ENCODE results near the gene PECR.
"Not testable (repeated sequence)": the region's sequence is repeated elsewhere in the genome, so short reads cannot be mapped to it uniquely, and the experiment has no call there.

Gene PECR

DNA sequence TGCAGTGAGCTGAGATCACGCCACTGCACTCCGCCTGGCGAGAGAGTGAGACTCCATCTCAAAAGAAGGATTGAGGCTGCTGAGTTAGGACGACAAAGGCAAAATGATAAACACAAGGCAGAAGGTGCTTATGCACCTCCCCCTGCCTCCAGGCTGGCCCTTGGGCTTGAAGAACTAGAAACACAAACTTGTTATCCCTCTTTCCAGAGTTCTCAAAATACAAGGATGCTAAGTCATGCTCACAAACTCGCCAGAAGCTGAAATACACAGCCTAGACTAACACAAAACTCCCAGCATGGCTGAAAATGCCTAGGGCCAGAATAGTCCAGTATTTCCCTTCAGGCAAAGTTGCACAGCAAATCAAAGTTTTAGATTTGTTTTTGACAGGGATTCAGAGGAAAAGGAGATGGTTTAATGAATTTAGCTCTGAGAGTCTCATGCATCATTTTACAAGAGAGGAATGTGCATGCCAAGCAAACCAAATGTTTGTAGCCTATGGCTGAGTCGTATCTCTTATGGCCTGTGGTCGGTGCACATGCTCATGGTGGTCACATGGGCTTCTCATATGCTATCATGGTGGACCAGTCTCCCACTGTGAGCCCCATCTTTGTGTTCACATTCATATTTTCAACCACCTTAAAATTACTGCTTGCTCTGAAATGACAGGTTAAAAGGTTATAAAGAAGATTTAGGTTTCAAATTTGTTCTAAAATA is 52.0 kb downstream of the PECR start:
- DNase-seq (ENCODE audit: low spot score), result peak; percentile 29

DNA sequence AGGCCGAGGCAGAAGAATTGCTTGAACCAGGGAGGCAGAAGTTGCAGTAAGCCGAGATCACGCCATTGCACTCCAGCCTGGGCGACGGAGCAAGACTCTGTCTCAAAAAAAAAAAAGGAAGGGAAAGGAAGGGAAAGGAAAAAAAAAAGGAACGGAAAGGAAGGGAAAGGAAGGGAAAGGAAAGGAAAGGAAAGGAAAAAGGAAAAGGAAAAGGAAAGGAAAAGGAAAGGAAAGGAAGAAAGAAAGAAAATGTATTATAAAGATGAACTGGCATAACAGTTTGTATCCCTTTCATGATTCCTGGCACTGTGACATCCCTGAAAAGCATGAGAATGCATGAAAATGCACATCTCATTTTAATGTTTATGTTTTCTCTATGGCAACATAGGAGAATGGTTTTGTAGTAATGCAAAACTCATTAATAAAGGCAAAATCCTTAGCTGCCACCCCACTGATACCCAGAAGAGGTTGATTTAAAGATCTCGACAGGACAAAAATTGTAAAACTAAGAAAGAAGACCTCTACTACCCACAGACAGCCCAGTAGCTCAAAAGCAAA is 56.8 kb downstream of the PECR start:
- DNase-seq (ENCODE audit: low spot score), result no peak

DNA sequence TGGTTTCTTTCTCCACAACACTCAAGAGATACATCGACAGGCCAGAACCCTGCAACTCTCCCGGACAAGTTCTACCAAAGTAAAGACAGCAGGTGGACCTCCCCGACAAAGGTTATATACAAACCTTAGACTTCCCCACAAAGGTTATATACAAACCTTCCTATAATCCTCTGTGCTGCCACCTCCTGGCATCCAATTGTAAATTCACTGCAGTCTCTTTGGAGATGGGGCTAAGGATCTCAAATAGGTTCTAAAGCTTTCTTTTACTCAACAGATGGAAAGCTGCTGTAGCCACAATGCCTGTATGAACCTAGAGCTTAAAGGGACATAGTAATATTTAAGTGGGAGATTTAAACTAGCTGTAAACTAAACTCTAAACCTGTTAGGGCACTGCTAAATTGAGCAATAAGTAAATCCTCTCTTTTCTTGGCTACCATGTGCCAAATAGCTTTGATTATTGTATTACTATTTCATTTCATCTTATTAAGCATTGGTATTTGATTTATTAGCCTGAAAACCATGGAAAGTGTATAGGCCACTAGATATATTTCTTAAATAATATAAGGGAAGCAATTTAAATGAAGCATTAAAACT is 58.5 kb downstream of the PECR start:
- peak; percentile 73 for DNase-seq (ENCODE audit: low spot score)

DNA sequence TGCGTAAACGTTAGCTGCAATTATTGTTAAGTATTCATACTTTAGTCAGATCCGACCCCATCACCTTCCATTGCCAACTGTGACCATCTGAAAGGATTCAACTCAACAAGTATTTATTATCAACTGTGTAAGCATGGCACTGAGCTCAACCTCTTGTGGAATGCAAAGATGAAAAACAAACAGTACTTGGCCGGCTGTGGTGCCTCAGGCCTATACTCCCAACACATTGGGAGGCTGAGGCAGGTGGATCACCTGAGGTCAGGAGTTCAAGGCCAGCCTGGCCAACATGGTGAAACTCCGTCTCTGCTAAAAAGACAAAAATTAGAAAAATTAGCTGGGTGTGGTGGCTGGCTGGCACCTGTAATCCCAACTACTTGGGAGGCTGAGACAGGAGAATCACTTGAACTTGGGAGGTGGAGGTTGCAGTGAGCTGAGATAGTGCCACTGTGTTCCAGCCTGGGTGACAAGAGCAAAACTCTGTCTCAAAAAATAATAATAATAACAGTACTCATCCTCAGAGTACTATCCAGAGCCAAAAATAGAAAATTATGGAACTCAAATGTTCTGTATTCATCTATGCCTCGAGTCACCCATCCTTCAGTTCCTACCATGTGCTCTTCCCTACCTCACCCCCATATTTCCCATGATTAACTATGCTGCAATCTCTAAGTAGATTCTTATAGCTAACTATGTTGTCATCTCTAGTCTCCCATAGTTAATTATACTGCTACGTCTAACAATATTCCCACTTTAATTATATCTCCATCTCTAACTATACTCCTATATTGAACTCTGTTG is 59.6 kb downstream of the PECR start:
- no peak for DNase-seq (ENCODE audit: low spot score)

DNA sequence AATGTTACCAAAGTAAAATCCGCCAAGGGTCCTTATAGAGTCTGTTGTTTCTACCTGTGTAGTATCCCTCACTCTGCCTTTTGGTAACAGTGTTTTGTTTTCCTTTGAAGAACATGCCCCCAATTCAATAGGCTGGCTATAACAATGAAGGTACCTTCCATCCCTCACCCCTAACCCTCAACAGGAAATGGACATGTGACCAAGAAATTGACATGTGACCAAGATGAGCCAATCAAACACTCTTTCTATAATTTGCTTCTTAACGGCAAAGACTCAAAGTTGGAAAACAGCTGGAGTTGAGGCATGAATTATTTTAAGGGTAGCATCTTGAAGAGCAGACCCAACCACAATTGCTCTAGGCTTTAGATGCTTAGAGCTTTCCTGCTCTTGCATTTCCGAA is 62.9 kb downstream of the PECR start:
- no peak for DNase-seq (ENCODE audit: low spot score)

DNA sequence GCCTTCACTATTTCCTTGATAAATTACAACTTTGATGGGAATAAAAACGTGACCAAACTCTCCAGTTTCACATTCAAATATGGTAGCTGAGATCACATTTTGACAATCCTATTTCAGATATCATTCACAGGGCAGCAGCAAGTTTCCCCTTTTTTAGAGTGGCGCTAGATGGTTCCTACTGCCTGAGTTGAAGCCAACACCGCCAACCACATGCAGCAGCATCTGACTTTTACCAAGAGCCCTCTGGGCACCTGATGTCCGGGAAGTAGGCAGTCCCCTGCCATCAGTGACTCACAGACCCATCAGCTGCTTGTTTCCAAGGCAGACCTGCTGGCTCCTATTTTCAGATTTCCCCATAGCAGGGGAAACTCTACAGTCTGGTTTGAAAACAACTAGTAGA is 64.2 kb downstream of the PECR start:
- DNase-seq (ENCODE audit: low spot score), result peak; percentile 30

DNA sequence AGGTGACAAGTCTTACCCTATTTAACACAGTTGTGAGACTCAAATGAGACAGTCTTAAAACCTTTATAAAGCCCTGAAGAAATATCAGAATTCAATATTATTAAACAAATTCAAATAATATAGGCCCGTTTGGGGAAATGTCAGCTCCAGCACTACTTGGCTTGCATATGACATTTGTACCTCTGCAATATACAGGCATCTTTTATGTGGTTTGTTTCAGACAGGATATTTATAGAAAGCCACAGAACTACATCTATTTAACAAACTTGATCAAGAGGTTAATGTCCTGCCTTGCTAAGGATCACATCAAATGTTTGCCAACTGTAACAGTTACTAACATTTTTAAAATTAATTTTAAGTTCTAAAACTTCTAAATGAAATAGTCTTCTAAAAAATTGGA is 65.0 kb downstream of the PECR start:
- DNase-seq (ENCODE audit: low spot score), result no peak

DNA sequence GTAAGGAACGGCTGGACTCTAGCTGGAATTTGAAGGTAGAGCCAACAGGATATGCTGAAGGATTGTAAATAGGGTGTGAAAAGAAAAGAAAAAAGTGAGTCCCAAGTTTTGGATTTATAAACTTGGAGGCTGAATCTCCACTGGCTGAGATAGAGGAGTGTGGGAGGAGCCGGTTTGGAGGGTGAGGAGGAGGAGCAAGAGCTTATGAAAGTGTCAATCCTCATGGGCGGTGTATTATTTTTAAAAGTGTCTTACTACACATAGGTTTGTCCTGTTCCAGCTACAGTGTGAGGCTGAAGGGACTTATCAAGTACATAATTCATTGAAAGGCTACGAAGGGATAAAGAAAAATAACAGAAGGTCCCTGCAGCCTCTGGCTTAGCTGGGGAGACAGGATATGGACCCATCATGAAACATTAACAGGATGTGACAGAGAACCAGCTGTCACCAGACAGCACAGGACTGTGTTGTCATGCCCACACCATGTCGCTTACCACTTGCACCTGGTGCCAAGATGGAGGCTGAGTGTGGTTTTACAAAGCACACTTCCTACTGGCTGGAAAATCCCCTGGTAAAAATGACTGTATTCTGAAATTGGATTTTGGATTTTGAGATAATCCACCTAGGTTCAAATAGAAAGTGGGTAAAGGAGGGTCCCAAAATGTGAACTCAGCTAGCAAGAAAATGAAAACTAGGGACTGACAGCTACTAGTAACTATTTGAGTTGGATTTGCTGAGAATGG is 65.7 kb downstream of the PECR start:
- DNase-seq (ENCODE audit: low spot score), result no peak

DNA sequence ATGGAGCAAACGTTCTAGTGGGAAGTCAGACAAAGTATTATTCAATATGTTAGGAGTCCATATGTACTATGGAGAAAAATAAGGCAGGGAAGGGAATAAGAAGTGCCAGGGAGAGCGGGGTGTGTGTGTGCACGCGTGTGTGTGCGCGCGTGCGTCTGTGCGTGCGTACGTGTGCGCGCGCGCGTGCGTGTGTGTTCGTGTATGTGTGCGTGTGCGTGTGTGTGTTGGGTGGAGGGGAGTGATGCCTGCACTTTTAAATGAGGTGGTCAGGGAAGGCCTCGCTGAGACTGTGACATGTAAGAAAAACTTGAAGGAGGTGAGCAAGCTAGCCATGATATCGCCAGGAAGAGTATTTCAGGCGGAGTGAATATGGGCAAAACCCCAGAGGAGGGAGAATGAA is 66.6 kb downstream of the PECR start:
- no peak for DNase-seq (ENCODE audit: low spot score)

DNA sequence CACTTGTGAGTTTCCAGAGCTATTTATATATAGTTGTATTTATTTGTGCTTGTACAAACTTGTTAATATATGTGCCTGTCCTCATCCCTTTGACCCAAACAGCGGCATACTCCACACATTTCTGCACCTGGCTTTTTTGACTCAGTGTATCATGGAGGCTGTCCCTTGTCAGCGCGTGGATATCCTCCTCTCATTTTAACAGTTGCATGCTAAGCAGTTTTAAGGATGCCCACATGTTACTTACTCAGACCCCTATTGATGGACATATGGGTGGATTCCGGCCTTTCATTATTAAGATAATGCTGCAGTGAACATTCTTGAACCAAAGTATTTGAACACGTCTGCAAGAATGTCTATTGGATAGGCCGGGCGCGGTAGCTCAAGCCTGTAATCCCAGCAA is 67.6 kb downstream of the PECR start:
- no peak for DNase-seq (ENCODE audit: low spot score)

DNA sequence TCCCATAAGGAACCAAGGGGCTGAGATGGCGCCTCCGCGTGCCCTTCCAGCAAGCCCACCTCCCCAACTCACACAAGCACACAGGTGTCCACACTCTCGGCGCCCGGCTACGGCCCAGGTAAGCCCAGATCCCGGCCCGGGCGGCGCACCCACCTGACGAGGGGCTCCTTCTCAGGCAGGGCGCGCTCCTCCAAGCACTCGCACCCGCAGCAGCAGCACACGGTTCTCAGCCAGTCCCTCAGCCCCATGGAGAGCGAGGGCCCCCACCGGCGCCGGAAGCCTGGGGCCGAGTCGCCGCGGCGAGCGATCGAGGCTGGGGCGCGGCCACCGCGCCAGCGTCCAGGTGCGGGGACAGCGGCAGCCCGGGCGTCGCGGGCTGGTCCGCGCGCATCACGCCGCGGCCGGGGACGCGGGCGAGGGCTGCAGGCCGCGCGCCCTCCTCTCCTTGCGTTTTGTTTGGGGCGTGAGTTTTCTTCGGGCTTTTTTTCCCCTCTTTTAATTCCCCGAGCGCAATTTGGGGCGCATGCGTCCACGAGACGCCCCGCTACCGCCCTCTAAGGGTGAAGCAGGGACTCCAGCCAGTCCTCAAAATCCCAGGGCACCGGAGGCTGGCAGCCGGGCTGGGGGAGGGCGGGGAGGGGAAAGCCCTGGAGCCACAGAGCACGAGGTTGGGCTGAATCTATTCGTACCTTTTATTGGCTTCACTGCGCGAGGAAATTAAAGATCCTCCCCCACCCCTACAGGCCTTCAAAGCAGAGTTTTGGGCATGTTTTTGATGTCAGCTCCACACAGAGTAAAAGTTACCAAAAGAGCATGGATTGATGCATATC is 68.3 kb downstream of the PECR start, which contains the start of gene MREG:
Gene MREG, minus strand, starts transcription at position 472 of the 830 bp plus-strand sequence. Its CDS starts 224 bp downstream, at position 248.
- DNase-seq (ENCODE audit: low spot score), result peak; percentile 93

DNA sequence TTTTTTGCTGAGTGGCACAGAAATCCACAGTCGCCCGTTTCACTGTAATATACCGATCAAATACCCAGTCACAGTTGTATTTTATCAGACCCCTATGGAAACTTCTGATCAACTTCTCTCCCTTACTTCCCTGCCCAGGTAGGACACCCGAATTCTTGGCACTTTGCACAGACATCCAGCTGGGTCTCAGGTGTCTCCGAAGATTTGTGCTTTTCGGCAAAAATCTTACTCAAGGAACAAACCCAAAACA is 68.9 kb downstream of the PECR start:
- DNase-seq (ENCODE audit: low spot score), result no peak

DNA sequence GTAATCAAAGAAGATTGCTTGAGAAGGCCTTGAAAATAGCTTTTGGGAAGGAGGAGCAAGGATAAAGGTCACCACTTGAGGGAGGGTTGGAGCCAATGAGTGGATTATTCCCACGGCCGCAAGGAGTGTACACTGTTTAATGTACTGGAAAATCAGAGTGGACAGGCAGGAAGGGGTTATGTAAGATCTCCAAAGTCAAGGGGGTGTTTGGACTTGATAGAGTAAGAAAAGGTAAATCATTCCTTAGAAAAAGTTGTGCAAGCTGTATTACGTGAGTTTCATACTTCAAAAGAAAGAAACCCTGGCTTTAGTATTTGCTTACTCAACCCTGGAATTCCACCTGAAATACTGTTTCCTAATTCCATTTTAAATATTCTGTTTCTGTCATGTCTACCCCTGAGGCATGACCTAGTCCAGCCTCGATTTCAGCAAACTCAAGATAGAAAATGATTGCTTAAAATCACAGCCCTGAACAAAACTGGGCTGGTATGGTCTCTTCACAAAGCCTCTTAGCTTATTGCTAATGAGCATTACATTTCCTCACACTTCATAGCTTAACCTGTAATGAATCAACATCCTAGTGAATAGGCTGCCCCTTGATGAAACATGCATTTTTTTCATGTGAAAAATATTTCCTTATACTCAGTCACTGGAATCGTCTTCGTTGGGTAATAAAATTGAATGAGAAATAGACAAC is 69.3 kb downstream of the PECR start:
- peak; percentile 38 for DNase-seq (ENCODE audit: low spot score)

DNA sequence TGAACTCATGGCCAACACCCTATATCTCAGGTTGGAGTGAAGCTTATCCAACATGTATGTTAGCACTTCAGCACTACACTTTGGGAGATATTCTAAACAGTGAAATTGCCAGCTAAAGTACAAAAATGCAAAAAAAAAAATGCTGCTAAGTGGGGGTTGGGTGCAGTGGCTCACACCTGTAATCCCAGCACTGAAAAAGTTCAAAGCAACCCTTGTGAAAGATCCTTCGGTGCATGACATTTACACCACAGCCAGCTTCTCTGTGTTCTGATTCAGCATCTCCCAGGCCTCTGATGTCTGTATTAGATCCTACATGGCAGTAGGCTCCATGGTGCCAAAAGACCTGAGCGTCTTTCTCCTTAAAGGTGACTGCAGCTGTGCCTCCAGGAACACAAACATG is 72.4 kb downstream of the PECR start:
- DNase-seq (ENCODE audit: low spot score), result not testable (repeated sequence)

DNA sequence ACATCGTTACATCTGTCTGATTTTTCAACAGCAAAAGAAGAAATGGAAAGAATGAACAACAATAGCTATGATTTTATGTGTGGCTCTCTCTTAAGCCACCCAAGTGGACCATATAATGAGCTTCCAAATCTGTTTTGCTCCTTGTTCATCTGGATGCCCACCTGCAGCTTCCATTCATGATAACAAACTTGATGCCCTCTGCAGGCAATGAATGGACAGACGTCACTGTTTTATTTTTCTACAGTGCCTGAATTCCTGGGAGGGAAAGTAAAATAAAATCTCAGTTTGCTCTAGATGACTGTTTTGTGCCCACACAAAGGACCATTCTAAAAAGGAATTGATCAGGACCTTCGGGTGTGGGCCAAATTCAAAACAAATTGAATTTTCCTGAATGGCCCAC is 73.2 kb downstream of the PECR start:
- no peak for DNase-seq (ENCODE audit: low spot score)

DNA sequence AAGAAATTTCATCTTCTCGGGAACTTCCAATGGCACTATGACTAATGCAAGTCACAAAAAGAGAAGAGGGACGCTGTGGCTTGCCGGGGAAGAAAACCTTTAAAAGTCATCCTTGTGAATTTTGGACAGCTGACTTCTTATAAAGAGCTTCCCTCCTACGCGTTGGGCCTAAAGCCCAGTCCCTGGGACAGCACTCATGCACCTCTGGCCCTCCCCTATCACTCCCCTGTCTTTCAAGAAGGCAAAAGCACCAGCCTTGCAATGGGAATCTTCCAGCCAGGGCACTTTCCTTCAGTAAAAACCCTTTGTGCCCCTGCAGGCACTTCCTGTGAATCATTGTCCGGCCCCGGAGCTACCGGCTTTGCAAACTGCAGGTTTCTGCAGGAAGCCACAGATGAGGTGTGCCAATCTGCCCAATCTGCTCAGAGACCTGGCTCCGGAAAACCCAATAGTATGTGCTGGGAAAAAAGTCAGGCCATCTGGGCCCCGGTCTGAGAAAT is 75.4 kb downstream of the PECR start:
- no peak for DNase-seq (ENCODE audit: low spot score)

DNA sequence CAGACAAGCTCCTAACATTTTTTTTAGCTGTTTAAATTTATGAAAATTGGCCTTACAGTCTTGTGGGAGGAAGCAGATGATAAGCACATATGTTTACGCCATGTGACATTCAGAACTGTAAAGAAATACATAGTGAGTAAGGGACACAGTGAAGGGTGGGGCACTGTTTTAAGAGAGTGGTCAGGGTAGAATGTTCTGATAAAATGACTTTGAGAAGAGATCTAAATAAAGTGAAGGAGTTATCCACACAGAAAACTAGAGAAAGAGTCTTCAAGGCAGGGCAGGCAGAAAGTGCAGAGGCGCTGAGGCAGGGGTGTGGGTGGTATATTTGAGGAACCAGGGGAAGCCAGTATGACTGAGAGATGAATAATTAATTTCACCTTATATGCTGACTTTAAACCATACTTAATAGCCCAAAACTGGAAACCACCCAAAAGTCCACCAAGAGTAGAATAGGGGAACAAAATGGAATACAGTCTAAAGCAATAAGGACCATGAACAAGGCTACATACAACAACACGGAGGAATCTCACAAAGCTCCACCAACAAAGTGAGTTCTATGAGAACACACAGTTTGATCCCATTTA is 76.8 kb downstream of the PECR start:
- no peak for DNase-seq (ENCODE audit: low spot score)

DNA sequence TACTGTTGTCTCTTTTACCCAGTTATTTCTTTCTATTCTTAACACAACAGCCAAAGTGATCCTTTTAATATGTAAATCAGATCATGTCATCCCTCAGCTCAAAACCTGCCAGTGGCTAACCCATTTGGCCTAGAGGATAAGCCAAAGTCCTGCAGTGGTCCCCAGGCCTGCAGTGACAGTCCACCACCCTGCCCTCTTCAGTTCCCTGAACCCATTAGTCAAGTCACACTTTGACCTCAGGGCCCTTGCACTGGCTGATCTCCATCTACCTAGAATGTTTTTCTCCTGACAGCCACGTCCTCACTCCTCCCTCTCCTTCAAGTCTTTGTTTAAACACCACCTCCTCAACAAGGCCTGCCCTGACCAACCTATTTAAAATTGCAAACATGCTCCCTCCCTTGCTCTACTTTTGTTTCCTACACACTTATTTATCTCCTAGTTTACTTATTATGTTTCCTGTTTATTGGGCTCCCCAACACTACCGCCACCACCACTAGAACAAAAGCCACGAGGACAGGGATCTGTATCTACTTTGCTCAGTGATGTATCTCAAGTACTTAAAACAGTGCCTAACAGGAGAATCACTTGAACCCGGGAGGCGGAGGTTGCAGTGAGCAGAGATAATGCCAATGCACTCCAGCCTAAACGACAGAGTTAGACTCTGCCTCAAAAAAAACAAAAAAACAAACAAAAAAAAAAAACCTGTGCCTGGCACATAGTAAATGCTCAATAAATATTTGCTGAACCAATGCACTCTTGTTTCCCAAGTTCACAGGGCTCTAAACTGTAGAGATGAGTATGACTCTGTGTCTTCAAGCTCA is 77.5 kb downstream of the PECR start:
- no peak for DNase-seq (ENCODE audit: low spot score)

DNA sequence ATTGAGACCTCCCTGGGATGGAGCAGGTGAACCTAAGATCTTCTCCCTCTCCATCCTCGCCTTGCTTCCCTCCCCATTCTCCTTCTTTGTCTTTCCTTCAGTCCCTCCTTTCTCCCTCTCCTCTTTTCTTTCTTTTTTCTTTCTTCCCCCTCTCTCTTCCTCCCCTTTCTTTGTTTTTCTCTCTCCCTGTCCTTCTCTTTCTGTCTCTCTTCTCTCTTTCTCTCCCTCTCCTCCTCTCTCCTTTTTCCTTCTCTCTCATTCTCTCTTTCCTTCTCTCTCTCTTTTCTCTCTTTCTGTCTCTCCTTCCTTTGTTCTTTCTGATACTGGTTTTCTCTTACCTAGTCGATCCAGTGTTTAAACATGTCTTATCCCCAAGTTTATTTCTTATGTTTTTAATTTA is 78.9 kb downstream of the PECR start:
- no peak for DNase-seq (ENCODE audit: low spot score)
